ENCODE measurements around the gene PFDN5. TPM values are rescaled to one million over a fixed set of nuclear protein-coding genes. Genes with fewer than 3 reads are reported as not detected.

The PFDN5 gene
- total RNA-seq, 1 experiment from 2014 or later: 519 TPM

DNA sequence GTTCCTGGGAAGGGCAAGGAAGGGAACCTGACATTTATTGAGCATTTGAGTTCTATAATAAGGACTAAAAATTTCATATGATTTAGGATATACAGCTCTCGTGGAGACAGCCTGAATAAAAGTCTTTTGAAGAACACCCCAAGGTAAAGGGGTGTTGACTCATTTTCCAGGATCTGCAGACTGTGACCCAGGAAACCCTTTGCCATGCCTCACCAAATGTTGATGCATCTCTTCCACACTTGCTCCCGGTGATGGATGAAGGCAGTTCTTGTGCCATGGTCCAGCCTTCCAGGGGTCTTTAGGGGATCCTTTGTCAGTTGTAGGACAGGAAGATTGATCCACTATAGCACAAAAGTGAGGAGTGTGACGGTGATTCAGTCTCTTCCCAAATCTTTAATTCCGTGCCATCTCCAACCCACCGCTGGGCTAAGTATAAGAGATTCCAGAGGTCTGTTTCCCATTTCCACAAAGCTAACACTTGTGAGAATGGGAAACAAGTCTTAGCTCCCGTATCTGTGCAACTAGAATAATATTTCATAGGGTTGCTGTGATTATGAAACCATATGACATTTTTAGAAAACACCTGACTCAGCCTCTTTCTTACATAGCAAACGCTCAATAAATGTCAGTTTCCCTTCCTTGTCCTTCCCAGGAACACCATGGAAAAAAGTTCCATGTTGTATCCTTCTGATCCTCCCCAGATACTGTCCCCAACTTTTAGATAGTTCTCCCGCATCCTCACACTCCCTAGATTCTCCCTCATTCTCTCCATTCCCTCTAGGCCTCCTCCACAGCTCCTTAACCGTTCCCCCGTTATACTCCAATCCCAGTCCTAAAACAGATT lies 25.2 kb downstream of the PFDN5 start:
- TSS peak; percentile 83 for BruUV-seq (replicated peaks)
- H2AFZ ChIP-seq (ENCODE audit: low read length): peak overlapping the region; percentile 95
- no peak for ATAC-seq

GRCh38 chr12:53324113-53324778 lies 28.9 kb downstream of the PFDN5 start:
- POLR2A ChIA-PET (ENCODE audit: unreplicated experiment): no interaction called here

More for the DNA sequence above, 25.2 kb downstream of the PFDN5 start:
- ChIA-PET POLR2A (ENCODE audit: unreplicated experiment) (interaction anchor here (1.0 to 1.4 kb wide), 4 partner anchors 18 to 100 kb away, joined by 3 to 14 read pairs (median 12); partner anchors contain the start of genes MYG1 and PFDN5), CTCF (interaction anchor here (0.6 to 1.8 kb wide), 19 partner anchors 11 to 671 kb away, joined by 3 to 17 read pairs (median 4); partner anchors contain the start of genes ESPL1, MYG1, PFDN5 and TARBP2)
- H3K9ac ChIP-seq (ENCODE audit: low read length): peak overlapping the region; percentile 92
- no peaks in the 10 kb centered on the region for H4K20me1 ChIP-seq (ENCODE audit: low read length)
- H3K9me3 ChIP-seq (ENCODE audit: low read length): no peaks in the 10 kb centered on the region
- H3K36me3 ChIP-seq (ENCODE audit: low read depth, low read length): peaks cover 3% of the 10 kb centered on the region
- DNase-seq: no peak
- TF ChIP-seq EZH2phosphoT487 (IDR thresholded peaks at IDR 0.05; ENCODE audit: borderline replicate concordance, low read length): no peak
- peak overlapping the region; percentile 87 for H3K27ac ChIP-seq (ENCODE audit: low read length)
- H3K4me1 ChIP-seq (ENCODE audit: insufficient read depth, low read length): peaks cover 22% of the 10 kb centered on the region
- peak overlapping the region; percentile 88 for H3K4me3 ChIP-seq (ENCODE audit: low read length)
- peaks cover 7% of the 10 kb centered on the region; the same call in 1 of the 2 replicates for H3K79me2 ChIP-seq (ENCODE audit: low read length)
- no peaks in the 10 kb centered on the region for H3K27me3 ChIP-seq (ENCODE audit: low read length)
- no peaks in the 10 kb centered on the region for H3K9me2 ChIP-seq (replicated peaks; ENCODE audit: low read length)
- intact Hi-C loops (cut with micrococcal nuclease): loop anchor here (1.0 kb wide), 1 partner anchor 25 kb away; the partner anchor contains the start of gene PFDN5
- peak overlapping the region; percentile 91 for H3K4me2 ChIP-seq (ENCODE audit: low read length)
- no peaks in the 10 kb centered on the region for H3F3A ChIP-seq (ENCODE audit: low read length, unreplicated experiment)

More at GRCh38 chr12:53324113-53324778, 28.9 kb downstream of the PFDN5 start:
- DNase-seq (no peak), ATAC-seq (no peak)
- Histone ChIP-seq H3K79me2 (ENCODE audit: low read length) (peaks cover 7% of the 10 kb centered on the region; the same call in 1 of the 2 replicates), H2AFZ (ENCODE audit: low read length) (peak overlapping the region; percentile 91), H3K36me3 (ENCODE audit: low read depth, low read length) (no peaks in the 10 kb centered on the region), H3K27ac (ENCODE audit: low read length) (no peak overlapping the region; the same call in 1 of the 2 replicates), H3K9ac (ENCODE audit: low read length) (peak overlapping the region; percentile 91), H3K4me1 (ENCODE audit: insufficient read depth, low read length) (peaks cover 22% of the 10 kb centered on the region), H3K9me2 (replicated peaks; ENCODE audit: low read length) (no peaks in the 10 kb centered on the region), H3K27me3 (ENCODE audit: low read length) (no peaks in the 10 kb centered on the region), H3F3A (ENCODE audit: low read length, unreplicated experiment) (no peaks in the 10 kb centered on the region), H3K4me2 (ENCODE audit: low read length) (peak overlapping the region; percentile 98), H3K9me3 (ENCODE audit: low read length) (no peaks in the 10 kb centered on the region), H4K20me1 (ENCODE audit: low read length) (no peaks in the 10 kb centered on the region), H3K4me3 (ENCODE audit: low read length) (peak overlapping the region; percentile 82)
- CTCF ChIA-PET: interaction anchor here (0.6 to 1.0 kb wide), 5 partner anchors 21 to 164 kb away, joined by 3 to 11 read pairs (median 4); no protein-coding TSS in a partner anchor
- TF ChIP-seq EZH2 (IDR thresholded peaks at IDR 0.05; ENCODE audit: low read length, unreplicated experiment) (no peak), EZH2phosphoT487 (IDR thresholded peaks at IDR 0.05; ENCODE audit: borderline replicate concordance, low read length) (no peak)
- TF ChIP-seq, protein P1, sequence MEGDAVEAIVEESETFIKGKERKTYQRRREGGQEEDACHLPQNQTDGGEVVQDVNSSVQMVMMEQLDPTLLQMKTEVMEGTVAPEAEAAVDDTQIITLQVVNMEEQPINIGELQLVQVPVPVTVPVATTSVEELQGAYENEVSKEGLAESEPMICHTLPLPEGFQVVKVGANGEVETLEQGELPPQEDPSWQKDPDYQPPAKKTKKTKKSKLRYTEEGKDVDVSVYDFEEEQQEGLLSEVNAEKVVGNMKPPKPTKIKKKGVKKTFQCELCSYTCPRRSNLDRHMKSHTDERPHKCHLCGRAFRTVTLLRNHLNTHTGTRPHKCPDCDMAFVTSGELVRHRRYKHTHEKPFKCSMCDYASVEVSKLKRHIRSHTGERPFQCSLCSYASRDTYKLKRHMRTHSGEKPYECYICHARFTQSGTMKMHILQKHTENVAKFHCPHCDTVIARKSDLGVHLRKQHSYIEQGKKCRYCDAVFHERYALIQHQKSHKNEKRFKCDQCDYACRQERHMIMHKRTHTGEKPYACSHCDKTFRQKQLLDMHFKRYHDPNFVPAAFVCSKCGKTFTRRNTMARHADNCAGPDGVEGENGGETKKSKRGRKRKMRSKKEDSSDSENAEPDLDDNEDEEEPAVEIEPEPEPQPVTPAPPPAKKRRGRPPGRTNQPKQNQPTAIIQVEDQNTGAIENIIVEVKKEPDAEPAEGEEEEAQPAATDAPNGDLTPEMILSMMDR (conservative IDR thresholded peaks at IDR 0.05; ENCODE audit: low read depth, low read length): no peak
- intact Hi-C loops (cut with micrococcal nuclease): loop anchor here (1.0 to 2.0 kb wide), 3 partner anchors 21 to 185 kb away; no protein-coding TSS in a partner anchor
- BruUV-seq (replicated peaks): no TSS peak

Measured in PC-3 (cell line).